ENCODE results near the gene AHCYL2.

GRCh38 chr7:129277629-129278028, 52.8 kb downstream of the AHCYL2 start:
- TF ChIP-seq CTCF (conservative IDR thresholded peaks at IDR 0.05; ENCODE audit: low read length) (no peak), EZH2phosphoT487 (IDR thresholded peaks at IDR 0.05; ENCODE audit: borderline replicate concordance) (no peak)

All from Loucy (cell line).